ENCODE data around the gene KIAA1755.

Gene KIAA1755

GRCh38 chr20:38184101-38184500 lies 76.4 kb downstream of the KIAA1755 start:
- TF ChIP-seq CTCF (IDR thresholded peaks at IDR 0.05; ENCODE audit: low read depth, low read length) = no peak
- H3K4me3 ChIP-seq (ENCODE audit: low read depth, low read length) = no peak overlapping the region
- no peak for DNase-seq (ENCODE audit: low read depth, low spot score)
- in situ Hi-C loops (cut with HindIII; ENCODE audit: low sequenced_read_pairs) = no loop called here

GRCh38 chr20:38181971-38182370 lies 78.6 kb downstream of the KIAA1755 start:
- TF ChIP-seq CTCF (IDR thresholded peaks at IDR 0.05; ENCODE audit: low read depth, low read length) = no peak
- no peak overlapping the region for H3K4me3 ChIP-seq (ENCODE audit: low read depth, low read length)
- DNase-seq (ENCODE audit: low read depth, low spot score) = no peak
- in situ Hi-C loops (cut with HindIII; ENCODE audit: low sequenced_read_pairs) = no loop called here

GRCh38 chr20:38181207-38181801 lies 79.2 kb downstream of the KIAA1755 start:
- no peak for DNase-seq (ENCODE audit: low read depth, low spot score)
- no peak overlapping the region for H3K4me3 ChIP-seq (ENCODE audit: low read depth, low read length)
- TF ChIP-seq CTCF (IDR thresholded peaks at IDR 0.05; ENCODE audit: low read depth, low read length) = no peak
- in situ Hi-C loops (cut with HindIII; ENCODE audit: low sequenced_read_pairs) = no loop called here

GRCh38 chr20:38180781-38181180 lies 79.8 kb downstream of the KIAA1755 start:
- DNase-seq (ENCODE audit: low read depth, low spot score) = no peak
- no peak overlapping the region for H3K4me3 ChIP-seq (ENCODE audit: low read depth, low read length)
- in situ Hi-C loops (cut with HindIII; ENCODE audit: low sequenced_read_pairs) = no loop called here
- TF ChIP-seq CTCF (IDR thresholded peaks at IDR 0.05; ENCODE audit: low read depth, low read length) = no peak

- no peak for TF ChIP-seq CTCF (IDR thresholded peaks at IDR 0.05; ENCODE audit: low read depth, low read length)
- H3K4me3 ChIP-seq (ENCODE audit: low read depth, low read length) = no peak overlapping the region
- in situ Hi-C loops (cut with HindIII; ENCODE audit: low sequenced_read_pairs) = no loop called here
- DNase-seq (ENCODE audit: low read depth, low spot score) = no peak
Measured at GRCh38 chr20:38179846-38180245, 80.7 kb downstream of the KIAA1755 start.

- no peak for DNase-seq (ENCODE audit: low read depth, low spot score)
- in situ Hi-C loops (cut with HindIII; ENCODE audit: low sequenced_read_pairs) = no loop called here
- no peak for TF ChIP-seq CTCF (IDR thresholded peaks at IDR 0.05; ENCODE audit: low read depth, low read length)
- H3K4me3 ChIP-seq (ENCODE audit: low read depth, low read length) = no peak overlapping the region
Measured at GRCh38 chr20:38178581-38178980, 82.0 kb downstream of the KIAA1755 start.

All from astrocyte of the spinal cord (primary cell).